Measurements from ENCODE around the gene ATF7. TPM values are rescaled to one million over a fixed set of nuclear protein-coding genes. Genes with fewer than 3 reads are reported as not detected.
"Not testable (repeated sequence)": the region's sequence is repeated elsewhere in the genome, so short reads cannot be mapped to it uniquely, and the experiment has no call there.

ATF7 gene
- total RNA-seq, 1 experiment from 2014 or later: 44.3 TPM

DNA sequence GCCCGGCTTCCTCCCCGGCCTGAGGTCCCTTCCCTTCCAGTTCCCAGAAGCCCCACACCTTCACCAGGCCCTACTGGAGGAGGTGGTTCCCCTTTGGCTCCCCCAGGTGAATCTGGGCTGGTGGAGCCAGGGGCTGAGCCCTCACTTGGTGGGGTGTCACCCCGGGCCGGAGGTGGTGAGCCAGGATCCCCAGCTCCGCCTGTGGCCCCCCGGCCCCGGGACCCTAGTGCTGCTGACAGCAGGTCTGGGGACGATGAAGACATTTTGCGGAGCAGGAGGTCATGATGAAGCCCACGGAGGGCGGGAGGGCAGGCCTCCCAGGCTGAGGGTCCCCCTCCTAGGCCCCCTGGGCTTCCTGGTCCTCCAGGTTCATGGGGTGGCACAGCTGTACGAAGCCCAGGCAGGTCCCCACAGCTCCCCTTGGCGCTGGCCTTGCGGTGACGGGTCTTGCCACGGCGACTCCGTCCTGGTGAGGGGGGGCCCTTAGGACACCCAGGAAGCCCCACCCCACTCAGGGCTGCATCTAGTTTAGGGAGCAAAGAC lies 143.5 kb downstream of the ATF7 start:
- ChIA-PET CTCF (interaction anchor here (1.1 kb wide), 1 partner anchor 130 kb away, joined by 3 read pairs; no protein-coding TSS in a partner anchor), POLR2A (ENCODE audit: low non-redundant PET) (no interaction called here)
- intact Hi-C loops (cut with micrococcal nuclease; ENCODE audit: unreplicated experiment): no loop called here
- H3K27ac ChIP-seq (ENCODE audit: low read depth, low read length, poor library complexity, severe bottlenecking): no peak overlapping the region
- H3K4me1 ChIP-seq (ENCODE audit: insufficient read depth, low read length, poor library complexity, severe bottlenecking): no peaks in the 10 kb centered on the region
- H3K36me3 ChIP-seq (ENCODE audit: insufficient read depth, low read length, poor library complexity, severe bottlenecking): peaks cover 69% of the 10 kb centered on the region
- DNase-seq (ENCODE audit: low spot score): no peak
- H3K27me3 ChIP-seq (replicated peaks; ENCODE audit: insufficient read depth, low read depth, low read length, poor library complexity): no peaks in the 10 kb centered on the region
- TF ChIP-seq EZH2 (IDR thresholded peaks at IDR 0.05; ENCODE audit: borderline replicate concordance, low read depth, low read length, poor library complexity, severe bottlenecking) (no peak), CTCF (conservative IDR thresholded peaks at IDR 0.05; ENCODE audit: low read depth, low read length) (no peak)
- no TSS peak for BruUV-seq (replicated peaks)
- no peak overlapping the region for H3K4me3 ChIP-seq (ENCODE audit: low read depth, low read length, poor library complexity, severe bottlenecking)
- no peaks in the 10 kb centered on the region for H3K9me3 ChIP-seq (ENCODE audit: low read depth, low read length, poor library complexity, severe bottlenecking)

DNA sequence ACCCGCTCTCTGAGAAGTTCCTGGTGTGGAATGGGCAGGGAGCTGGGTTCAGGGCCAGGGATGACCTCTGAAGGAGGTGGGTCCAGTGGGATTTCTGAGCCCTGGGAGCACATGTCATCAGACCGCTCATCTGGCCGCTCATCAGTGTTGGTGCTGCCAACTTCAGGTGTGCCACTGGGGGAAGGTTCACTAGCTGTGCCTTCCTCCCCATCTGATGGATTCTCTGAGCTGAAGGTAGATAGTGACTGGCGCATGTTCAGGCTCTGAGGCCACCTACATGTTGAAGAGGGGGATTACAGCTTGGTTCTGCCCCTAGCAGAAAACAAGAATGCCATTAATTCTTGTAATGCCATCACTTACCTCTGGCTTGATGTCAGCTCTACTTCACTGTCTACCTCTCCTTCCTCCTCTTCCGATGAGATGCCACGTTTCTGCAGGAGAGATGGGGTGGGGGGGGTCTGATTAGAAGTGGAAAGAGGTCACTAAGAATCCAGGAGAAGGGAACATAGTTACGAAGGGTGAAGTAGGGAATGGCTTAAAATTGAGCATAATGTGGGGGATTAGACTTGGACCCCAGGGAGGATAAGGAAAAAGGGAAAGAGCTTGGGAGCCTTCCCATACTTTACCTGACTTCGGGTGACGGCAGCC lies 144.1 kb downstream of the ATF7 start:
- Histone ChIP-seq H3K36me3 (ENCODE audit: insufficient read depth, low read length, poor library complexity, severe bottlenecking) (peaks cover 75% of the 10 kb centered on the region), H3K27ac (ENCODE audit: low read depth, low read length, poor library complexity, severe bottlenecking) (no peak overlapping the region), H3K4me3 (ENCODE audit: low read depth, low read length, poor library complexity, severe bottlenecking) (no peak overlapping the region), H3K4me1 (ENCODE audit: insufficient read depth, low read length, poor library complexity, severe bottlenecking) (no peaks in the 10 kb centered on the region), H3K27me3 (replicated peaks; ENCODE audit: insufficient read depth, low read depth, low read length, poor library complexity) (no peaks in the 10 kb centered on the region), H3K9me3 (ENCODE audit: low read depth, low read length, poor library complexity, severe bottlenecking) (no peaks in the 10 kb centered on the region)
- intact Hi-C loops (cut with micrococcal nuclease; ENCODE audit: unreplicated experiment): no loop called here
- no TSS peak for BruUV-seq (replicated peaks)
- ChIA-PET POLR2A (ENCODE audit: low non-redundant PET) (interaction anchor here (0.6 to 0.7 kb wide), 2 partner anchors 17 to 61 kb away, joined by 3 to 6 read pairs; no protein-coding TSS in a partner anchor), CTCF (interaction anchor here (1.1 kb wide), 1 partner anchor 130 kb away, joined by 3 read pairs; no protein-coding TSS in a partner anchor)
- peak; percentile 60 for DNase-seq (ENCODE audit: low spot score)
- TF ChIP-seq EZH2 (IDR thresholded peaks at IDR 0.05; ENCODE audit: borderline replicate concordance, low read depth, low read length, poor library complexity, severe bottlenecking) (no peak), CTCF (conservative IDR thresholded peaks at IDR 0.05; ENCODE audit: low read depth, low read length) (0 out of 2 replicates have a peak, but pooled peaks have one; percentile 35)

- intact Hi-C loops (cut with micrococcal nuclease; ENCODE audit: unreplicated experiment); DNase-seq (ENCODE audit: low spot score); H3K4me3 ChIP-seq (ENCODE audit: low read depth, low read length, poor library complexity, severe bottlenecking); H3K27me3 ChIP-seq (replicated peaks; ENCODE audit: insufficient read depth, low read depth, low read length, poor library complexity); BruUV-seq (replicated peaks); H3K9me3 ChIP-seq (ENCODE audit: low read depth, low read length, poor library complexity, severe bottlenecking); H3K4me1 ChIP-seq (ENCODE audit: insufficient read depth, low read length, poor library complexity, severe bottlenecking); H3K27ac ChIP-seq (ENCODE audit: low read depth, low read length, poor library complexity, severe bottlenecking): not testable (repeated sequence)
- peaks cover 79% of the 10 kb centered on the region for H3K36me3 ChIP-seq (ENCODE audit: insufficient read depth, low read length, poor library complexity, severe bottlenecking)
- ChIA-PET POLR2A (ENCODE audit: low non-redundant PET) (interaction anchor here (0.6 to 0.7 kb wide), 2 partner anchors 17 to 60 kb away, joined by 3 to 6 read pairs; no protein-coding TSS in a partner anchor), CTCF (interaction anchor here (1.1 kb wide), 1 partner anchor 129 kb away, joined by 3 read pairs; no protein-coding TSS in a partner anchor)
Observed at GRCh38 chr12:53481458-53481857, 144.7 kb downstream of the ATF7 start.
